Colonic mucosa (tissue), 4 donors: ENCODE results near the gene ARHGAP22. TPM values are rescaled to one million over a fixed set of nuclear protein-coding genes. Genes with fewer than 3 reads are reported as not detected.

ENCODE experiments used
- DNase-seq: peaks from one replicate; pipeline ENCODE4 v3.0.0-alpha.2; 2020
- H3K27ac ChIP-seq: fragments of 200-600 bp; one replicate; pipeline ENCODE4 v1.8.0; 2021
- H3K27me3 ChIP-seq: fragments of 200-600 bp; one replicate; pipeline ENCODE4 v1.8.0; 2021
- H3K36me3 ChIP-seq: fragments of 200-600 bp; one replicate; pipeline ENCODE4 v1.8.0; 2021
- H3K4me1 ChIP-seq: fragments of 200-600 bp; one replicate; pipeline ENCODE4 v1.8.0; 2021; ENCODE audit warnings: mild to moderate bottlenecking
- H3K4me3 ChIP-seq: fragments of 200-600 bp; one replicate; pipeline ENCODE4 v1.8.0; 2021
- H3K9ac ChIP-seq, 2 donors: one replicate each; pipeline ENCODE4 v1.7.0; 2013; ENCODE audit warnings: control low read depth in 2 of 2, low read depth in 2 of 2, low read length in 2 of 2
- H3K9me3 ChIP-seq: fragments of 200-600 bp; one replicate; pipeline ENCODE4 v1.8.0; 2021
- CTCF ChIP-seq: fragments of 200-600 bp; IDR thresholded peaks from one replicate; pipeline ENCODE4 v1.8.0; 2022; ENCODE audit warnings: antibody characterized with exemption, mild to moderate bottlenecking
- intact Hi-C: fragments of 100-400 bp; cut with DNase I; formaldehyde crosslinking; loops from one replicate; pipeline ENCODE4 v1.14.1; 2022
- total RNA-seq, 2 donors: library from RNA; stranded (reverse); fragmentation: NEBNext Ultra II Directional in 1 of 2; extraction: Animal tissue kit (Norgen Biotek cat#: 25700) in 1 of 2; gene quantifications; one replicate each; pipeline ENCODE4 v1.2.1, GENCODE V29; 2021
- donor health status: healthy.
- donor health status: DM: no; HTN: no; CAD: no.
- donor health status: DM: no; HTN: no; CAD: no.

The ARHGAP22 gene
- total RNA-seq, 2 donors from 2014 or later = 0.86 to 1.6 TPM

GRCh38 chr10:48444861-48445841 is 159.7 kb downstream of the ARHGAP22 start:
- no peak for DNase-seq
- no peaks in the 10 kb centered on the region for H3K27me3 ChIP-seq
- H3K36me3 ChIP-seq = no peaks in the 10 kb centered on the region
- intact Hi-C loops = no loop called here
- no peaks in the 10 kb centered on the region for H3K4me1 ChIP-seq
- no peaks in the 10 kb centered on the region for H3K9me3 ChIP-seq
- no peak for TF ChIP-seq CTCF
- no peak overlapping the region for H3K4me3 ChIP-seq
- no peak overlapping the region for H3K9ac ChIP-seq
- H3K27ac ChIP-seq = no peak overlapping the region

- Histone ChIP-seq H3K27ac (no peak overlapping the region), H3K36me3 (no peaks in the 10 kb centered on the region), H3K4me3 (no peak overlapping the region), H3K9ac (no peak overlapping the region), H3K9me3 (no peaks in the 10 kb centered on the region), H3K4me1 (no peaks in the 10 kb centered on the region), H3K27me3 (no peaks in the 10 kb centered on the region)
- TF ChIP-seq CTCF = no peak
- no peak for DNase-seq
- intact Hi-C loops = no loop called here
Measured at GRCh38 chr10:48444266-48444665, 160.6 kb downstream of the ARHGAP22 start.

DNA sequence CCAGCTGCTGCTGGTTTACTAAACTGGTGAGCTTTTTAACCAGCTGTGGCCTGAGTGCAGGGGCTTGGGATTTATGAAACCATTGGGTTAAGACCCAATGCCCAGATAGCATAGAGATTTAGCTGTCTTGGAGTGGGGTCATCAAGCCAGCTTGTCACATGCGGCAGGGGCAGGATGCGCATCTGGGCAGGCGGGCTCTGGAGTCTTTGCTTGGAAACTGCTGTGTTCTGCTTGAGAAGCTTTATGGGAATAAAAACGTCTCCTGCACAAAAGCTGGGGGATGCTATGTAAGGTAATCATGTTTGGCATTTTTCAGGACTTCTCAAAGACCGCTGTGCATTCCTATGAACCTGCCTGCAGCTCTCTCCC is 162.1 kb downstream of the ARHGAP22 start:
- H3K4me3 ChIP-seq = no peak overlapping the region
- H3K9me3 ChIP-seq = no peaks in the 10 kb centered on the region
- intact Hi-C loops = no loop called here
- DNase-seq = no peak
- H3K27me3 ChIP-seq = no peaks in the 10 kb centered on the region
- H3K4me1 ChIP-seq = no peaks in the 10 kb centered on the region
- TF ChIP-seq CTCF = no peak
- H3K36me3 ChIP-seq = no peaks in the 10 kb centered on the region
- H3K27ac ChIP-seq = no peak overlapping the region
- H3K9ac ChIP-seq = no peak overlapping the region

DNA sequence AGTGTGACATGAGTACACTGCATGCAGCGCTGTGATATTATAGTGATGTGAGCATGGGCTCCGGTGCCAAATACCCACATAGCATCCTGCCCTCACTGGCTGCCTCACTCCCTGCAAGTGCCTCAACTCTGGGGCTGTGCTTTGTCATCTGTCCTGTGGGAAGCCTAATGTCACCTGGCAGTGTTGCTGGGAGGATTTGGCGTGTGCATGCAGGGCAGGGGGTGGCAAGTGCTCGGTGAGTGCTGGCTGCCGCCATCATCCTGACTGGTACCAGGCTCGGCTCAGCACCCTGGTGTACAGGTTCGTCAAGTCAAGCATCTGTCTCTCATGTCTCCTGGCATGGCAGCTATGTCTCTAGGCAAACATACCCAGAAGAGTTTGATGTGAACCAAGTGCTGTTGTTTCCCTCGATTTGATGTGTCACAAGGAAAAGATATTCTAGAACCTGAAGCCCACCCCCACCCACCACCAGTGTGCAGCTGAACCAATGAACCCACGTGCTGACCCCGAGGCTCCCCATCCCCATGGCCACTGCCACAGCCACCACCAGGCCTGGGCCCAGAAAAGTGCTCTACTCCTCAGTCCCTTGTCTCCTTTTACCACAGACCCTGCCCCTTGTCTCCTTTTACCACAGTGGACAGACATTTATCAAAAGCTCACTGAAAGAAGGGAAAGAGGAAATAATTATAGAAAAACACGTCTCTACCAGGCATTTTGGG is 162.6 kb downstream of the ARHGAP22 start:
- no peak for TF ChIP-seq CTCF
- Histone ChIP-seq H3K9me3 (no peaks in the 10 kb centered on the region), H3K27me3 (no peaks in the 10 kb centered on the region), H3K4me3 (no peak overlapping the region), H3K4me1 (no peaks in the 10 kb centered on the region), H3K36me3 (no peaks in the 10 kb centered on the region), H3K27ac (no peak overlapping the region), H3K9ac (no peak overlapping the region)
- DNase-seq = peak; percentile 14
- intact Hi-C loops = no loop called here

- no peaks in the 10 kb centered on the region for H3K27me3 ChIP-seq
- H3K9ac ChIP-seq = no peak overlapping the region
- H3K9me3 ChIP-seq = no peaks in the 10 kb centered on the region
- no peak for DNase-seq
- H3K27ac ChIP-seq = no peak overlapping the region
- no peaks in the 10 kb centered on the region for H3K4me1 ChIP-seq
- no peaks in the 10 kb centered on the region for H3K36me3 ChIP-seq
- intact Hi-C loops = no loop called here
- TF ChIP-seq CTCF = no peak
- no peak overlapping the region for H3K4me3 ChIP-seq
Measured at GRCh38 chr10:48440771-48441170, 164.1 kb downstream of the ARHGAP22 start.
